ENCODE data around the gene IVL. TPM values are rescaled to one million over a fixed set of nuclear protein-coding genes. Genes with fewer than 3 reads are reported as not detected.
A peak's percentile ranks its signal among the peaks of the same experiment; 100 is the strongest.

Gene IVL
- total RNA-seq, 1 experiment from 2014 or later, result 1.1 TPM

DNA sequence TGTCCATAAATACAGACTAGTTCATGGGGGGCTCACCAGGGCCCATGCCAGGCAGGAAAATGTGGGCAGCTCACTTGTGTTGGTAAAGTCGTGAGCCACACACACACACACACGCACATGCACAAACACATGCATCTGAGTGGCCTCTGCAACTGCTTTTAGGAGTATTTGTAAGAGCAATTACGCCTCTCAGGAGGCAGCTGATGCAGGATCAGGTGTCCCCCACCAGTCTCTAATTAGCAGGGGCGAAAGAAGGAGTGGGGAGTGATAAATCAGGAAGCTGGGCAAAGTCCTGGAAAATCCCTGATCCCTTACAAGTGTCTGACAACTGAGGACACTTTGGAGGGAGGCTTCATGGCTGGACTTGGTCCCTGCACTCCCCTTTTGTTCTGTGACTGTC is 5.7 kb upstream of the IVL start:
- no peak overlapping the region for H3K27ac Mint-ChIP-seq (ENCODE audit: unreplicated experiment)

DNA sequence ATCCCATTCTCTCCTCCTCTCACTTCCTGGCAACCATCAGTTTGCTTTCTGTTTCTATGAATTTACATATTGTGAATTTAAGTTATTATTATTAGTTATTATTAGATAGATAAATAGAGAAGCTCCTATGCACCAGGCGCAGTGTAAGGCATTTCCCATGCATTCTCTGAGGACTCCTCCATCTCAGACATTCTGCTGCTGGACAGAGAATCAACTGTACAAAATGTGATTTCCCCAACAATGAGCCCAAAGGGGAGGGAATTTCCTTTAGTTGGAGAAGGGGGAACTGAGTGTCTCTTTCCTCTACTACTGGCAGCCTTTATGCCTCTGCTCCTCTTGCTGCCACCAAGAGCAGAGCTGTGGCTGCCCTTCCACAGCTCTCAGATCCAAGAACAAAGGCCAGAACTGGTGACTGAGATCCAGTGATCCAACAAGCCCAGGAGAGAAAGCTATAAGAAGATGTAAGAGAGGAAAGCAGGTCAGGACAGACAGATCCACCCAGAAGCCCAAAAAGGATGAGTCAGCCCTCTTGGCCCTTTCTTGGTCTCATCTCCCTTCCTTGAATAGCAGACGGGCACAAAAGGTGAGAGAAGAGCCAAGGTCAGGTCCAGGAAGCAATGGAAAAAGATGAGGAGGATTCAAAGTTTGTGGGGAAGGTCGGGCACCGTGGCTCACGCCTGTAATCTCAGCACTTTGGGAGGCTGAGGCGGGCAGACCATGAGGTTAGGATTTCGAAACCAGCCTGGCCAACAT is 3.5 kb upstream of the IVL start:
- TF ChIP-seq, protein P1, sequence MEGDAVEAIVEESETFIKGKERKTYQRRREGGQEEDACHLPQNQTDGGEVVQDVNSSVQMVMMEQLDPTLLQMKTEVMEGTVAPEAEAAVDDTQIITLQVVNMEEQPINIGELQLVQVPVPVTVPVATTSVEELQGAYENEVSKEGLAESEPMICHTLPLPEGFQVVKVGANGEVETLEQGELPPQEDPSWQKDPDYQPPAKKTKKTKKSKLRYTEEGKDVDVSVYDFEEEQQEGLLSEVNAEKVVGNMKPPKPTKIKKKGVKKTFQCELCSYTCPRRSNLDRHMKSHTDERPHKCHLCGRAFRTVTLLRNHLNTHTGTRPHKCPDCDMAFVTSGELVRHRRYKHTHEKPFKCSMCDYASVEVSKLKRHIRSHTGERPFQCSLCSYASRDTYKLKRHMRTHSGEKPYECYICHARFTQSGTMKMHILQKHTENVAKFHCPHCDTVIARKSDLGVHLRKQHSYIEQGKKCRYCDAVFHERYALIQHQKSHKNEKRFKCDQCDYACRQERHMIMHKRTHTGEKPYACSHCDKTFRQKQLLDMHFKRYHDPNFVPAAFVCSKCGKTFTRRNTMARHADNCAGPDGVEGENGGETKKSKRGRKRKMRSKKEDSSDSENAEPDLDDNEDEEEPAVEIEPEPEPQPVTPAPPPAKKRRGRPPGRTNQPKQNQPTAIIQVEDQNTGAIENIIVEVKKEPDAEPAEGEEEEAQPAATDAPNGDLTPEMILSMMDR (IDR thresholded peaks at IDR 0.05; ENCODE audit: unreplicated experiment), result no peak
- DNase-seq, result no peak
- Mint-ChIP-seq H3K27me3 (ENCODE audit: unreplicated experiment) (peaks cover 21% of the 10 kb centered on the region), H3K36me3 (ENCODE audit: insufficient read depth, unreplicated experiment) (peaks cover 5% of the 10 kb centered on the region), H3K4me3 (ENCODE audit: low read depth, unreplicated experiment) (no peak overlapping the region), H3K9me3 (ENCODE audit: low read depth, unreplicated experiment) (peaks cover under 1% of the 10 kb centered on the region), H3K27ac (ENCODE audit: unreplicated experiment) (no peak overlapping the region), H3K4me1 (ENCODE audit: low read depth, unreplicated experiment) (peaks cover 46% of the 10 kb centered on the region)
- BruUV-seq (replicated peaks), result no TSS peak
- intact Hi-C loops (cut with micrococcal nuclease; ENCODE audit: unreplicated experiment), result loop anchor here (5.0 kb wide), 1 partner anchor 192 kb away; no protein-coding TSS in a partner anchor
- CTCF ChIA-PET, result no interaction called here

More for the DNA sequence above, 5.7 kb upstream of the IVL start:
- Mint-ChIP-seq H3K4me1 (ENCODE audit: low read depth, unreplicated experiment) (peaks cover 35% of the 10 kb centered on the region), H3K4me3 (ENCODE audit: low read depth, unreplicated experiment) (no peak overlapping the region), H3K36me3 (ENCODE audit: insufficient read depth, unreplicated experiment) (no peaks in the 10 kb centered on the region), H3K9me3 (ENCODE audit: low read depth, unreplicated experiment) (no peaks in the 10 kb centered on the region), H3K27me3 (ENCODE audit: unreplicated experiment) (peaks cover 29% of the 10 kb centered on the region)
- no TSS peak for BruUV-seq (replicated peaks)
- CTCF ChIA-PET, result no interaction called here
- no peak for DNase-seq
- intact Hi-C loops (cut with micrococcal nuclease; ENCODE audit: unreplicated experiment), result no loop called here
- TF ChIP-seq, protein P1 (IDR thresholded peaks at IDR 0.05; ENCODE audit: unreplicated experiment), result no peak

DNA sequence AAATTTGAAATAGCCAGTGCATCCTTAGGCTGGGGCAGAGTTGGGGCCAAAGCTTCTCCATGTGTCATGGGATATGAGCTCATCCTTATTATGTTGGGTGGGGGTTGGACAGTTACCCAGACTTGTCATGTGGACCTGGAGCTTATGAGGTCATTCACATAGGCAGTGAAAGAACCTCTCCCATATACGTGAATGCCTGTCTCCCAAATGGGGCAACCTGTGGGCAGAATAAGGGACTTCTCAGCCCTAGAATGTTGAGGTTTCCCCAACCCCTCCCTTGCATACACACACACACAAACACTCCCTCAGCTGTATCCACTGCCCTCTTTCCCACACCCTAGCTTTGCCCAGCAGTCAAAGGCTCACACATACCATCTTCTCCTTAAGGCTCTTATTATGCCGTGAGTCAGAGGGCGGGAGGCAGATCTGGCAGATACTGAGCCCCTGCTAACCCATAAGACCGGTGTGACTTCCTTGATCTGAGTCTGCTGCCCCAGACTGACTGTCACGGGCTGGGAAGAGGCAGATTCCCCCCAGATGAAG is 2.3 kb upstream of the IVL start:
- Mint-ChIP-seq H3K27me3 (ENCODE audit: unreplicated experiment) (peaks cover 21% of the 10 kb centered on the region), H3K9me3 (ENCODE audit: low read depth, unreplicated experiment) (peaks cover 2% of the 10 kb centered on the region), H3K36me3 (ENCODE audit: insufficient read depth, unreplicated experiment) (peaks cover 5% of the 10 kb centered on the region), H3K27ac (ENCODE audit: unreplicated experiment) (peak overlapping the region; percentile 34), H3K4me3 (ENCODE audit: low read depth, unreplicated experiment) (no peak overlapping the region), H3K4me1 (ENCODE audit: low read depth, unreplicated experiment) (peaks cover 51% of the 10 kb centered on the region)
- peak; percentile 71 for DNase-seq
- BruUV-seq (replicated peaks), result no TSS peak
- CTCF ChIA-PET, result interaction anchor here (0.6 to 2.0 kb wide), 6 partner anchors 20 to 287 kb away, joined by 3 to 12 read pairs (median 4); no protein-coding TSS in a partner anchor
- intact Hi-C loops (cut with micrococcal nuclease; ENCODE audit: unreplicated experiment), result loop anchor here (2.0 to 5.0 kb wide), 2 partner anchors 35 to 191 kb away; no protein-coding TSS in a partner anchor
- TF ChIP-seq, protein P1 (IDR thresholded peaks at IDR 0.05; ENCODE audit: unreplicated experiment), result no peak

DNA sequence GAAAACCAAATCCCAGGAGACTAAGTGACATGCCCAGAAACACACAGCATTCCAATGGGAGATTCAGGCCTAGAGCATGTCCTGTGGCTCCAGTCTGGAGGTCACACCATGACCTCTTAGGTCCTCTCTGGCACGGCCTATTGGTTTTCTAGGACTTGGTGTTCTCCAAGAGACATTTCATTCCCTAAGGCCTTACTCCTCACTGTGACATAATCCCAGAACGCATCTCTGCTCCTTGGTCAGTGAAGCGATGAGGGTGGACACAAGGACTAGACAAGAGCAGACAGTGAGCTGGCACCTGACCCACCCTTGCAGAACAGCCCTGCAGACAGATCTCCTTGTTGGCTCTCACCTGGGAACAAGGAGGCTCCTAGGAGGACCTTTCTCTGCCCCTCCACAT is 860 bp downstream of the IVL start:
- H3K4me3 Mint-ChIP-seq (ENCODE audit: low read depth, unreplicated experiment), result no peak overlapping the region
- CTCF ChIA-PET, result interaction anchor here (0.6 to 1.2 kb wide), 5 partner anchors 20 to 451 kb away, joined by 3 to 5 read pairs (median 3); no protein-coding TSS in a partner anchor
- peaks cover 5% of the 10 kb centered on the region for H3K36me3 Mint-ChIP-seq (ENCODE audit: insufficient read depth, unreplicated experiment)
- H3K9me3 Mint-ChIP-seq (ENCODE audit: low read depth, unreplicated experiment), result peaks cover 2% of the 10 kb centered on the region
- H3K4me1 Mint-ChIP-seq (ENCODE audit: low read depth, unreplicated experiment), result peaks cover 45% of the 10 kb centered on the region
- no peak for DNase-seq
- intact Hi-C loops (cut with micrococcal nuclease; ENCODE audit: unreplicated experiment), result loop anchor here (5.0 kb wide), 1 partner anchor 188 kb away; no protein-coding TSS in a partner anchor
- H3K27ac Mint-ChIP-seq (ENCODE audit: unreplicated experiment), result no peak overlapping the region
- BruUV-seq (replicated peaks), result no TSS peak
- TF ChIP-seq, protein P1 (IDR thresholded peaks at IDR 0.05; ENCODE audit: unreplicated experiment), result no peak
- H3K27me3 Mint-ChIP-seq (ENCODE audit: unreplicated experiment), result peaks cover 27% of the 10 kb centered on the region

All from Calu3 (cell line).